Stimulated activated CD4-positive, alpha-beta T cell treated with anti-CD3 and anti-CD28 coated beads, TNF-alpha, amount 100 ng/mL, for 4 hours (primary cell): ENCODE data around the gene DCN.
A peak's percentile ranks its signal among the peaks of the same experiment; 100 is the strongest.

Source experiments
- DNase-seq, 3 experiments: peaks; one replicate each; pipeline ENCODE4 v3.0.0-alpha.2; 2020; ENCODE audit warnings: low read depth in 3 of 3

Gene DCN

GRCh38 chr12:91139286-91139685 is 43.3 kb downstream of the DCN start:
- no peak for DNase-seq

GRCh38 chr12:91138337-91138920 is 44.2 kb downstream of the DCN start:
- DNase-seq, result no peak

- DNase-seq, result no peak
These were observed 48.7 kb downstream of the DCN start for GRCh38 chr12:91133871-91134270.

GRCh38 chr12:91129662-91130362 is 52.8 kb downstream of the DCN start:
- DNase-seq, result no peak

- DNase-seq, result no peak
These were observed 54.9 kb downstream of the DCN start for GRCh38 chr12:91127751-91128150.

GRCh38 chr12:91127306-91127705 is 55.3 kb downstream of the DCN start:
- DNase-seq, result no peak

GRCh38 chr12:91126516-91126915 is 56.1 kb downstream of the DCN start:
- no peak for DNase-seq

- no peak for DNase-seq
These were observed 59.2 kb downstream of the DCN start for GRCh38 chr12:91123236-91123916.

- DNase-seq, result no peak
These were observed 61.8 kb downstream of the DCN start for GRCh38 chr12:91120781-91121180.

GRCh38 chr12:91119089-91119488 is 63.5 kb downstream of the DCN start:
- no peak for DNase-seq

GRCh38 chr12:91113621-91114020 is 69.0 kb downstream of the DCN start:
- no peak for DNase-seq

GRCh38 chr12:91111366-91112325 is 71.0 kb downstream of the DCN start, which contains the start of gene LUM:
Gene LUM (minus strand): TSS chr12:91111494. CDS start chr12:91108979, 2,515 bp downstream.
- no peak for DNase-seq

GRCh38 chr12:91110311-91110924 is 72.2 kb downstream of the DCN start:
- no peak for DNase-seq

- no peak for DNase-seq
These were observed 72.9 kb downstream of the DCN start for GRCh38 chr12:91109581-91110310.

GRCh38 chr12:91109148-91109564 is 73.5 kb downstream of the DCN start:
- DNase-seq, result peak in 2 of 3 experiments; percentile 1 to 10

- no peak for DNase-seq
These were observed 74.3 kb downstream of the DCN start for GRCh38 chr12:91108196-91108755.

GRCh38 chr12:91106283-91106682 is 76.3 kb downstream of the DCN start:
- DNase-seq, result no peak

GRCh38 chr12:91105807-91106206 is 76.8 kb downstream of the DCN start:
- no peak for DNase-seq

- DNase-seq, result no peak
These were observed 77.7 kb downstream of the DCN start for GRCh38 chr12:91104812-91105466.

- DNase-seq, result no peak
These were observed 79.0 kb downstream of the DCN start for GRCh38 chr12:91103624-91104023.
